HG03565 (cell line): ENCODE data around the gene ARHGEF12.

Source experiments
- ATAC-seq: cut with Tn5 transposase; IDR thresholded peaks from one replicate; pipeline ENCODE4 v1.9.1; 2021; ENCODE audit warnings: mild to moderate bottlenecking, moderate library complexity; ENCODE audit not compliant: unreplicated experiment

Gene ARHGEF12

GRCh38 chr11:120512739-120513435, 176.7 kb downstream of the ARHGEF12 start:
- ATAC-seq = no peak

GRCh38 chr11:120513436-120514315, 177.5 kb downstream of the ARHGEF12 start:
- ATAC-seq = no peak

- no peak for ATAC-seq
Observed at GRCh38 chr11:120514541-120515121, 178.4 kb downstream of the ARHGEF12 start.

- ATAC-seq = no peak
Observed at GRCh38 chr11:120515186-120515723, 179.0 kb downstream of the ARHGEF12 start.

- no peak for ATAC-seq
Observed at GRCh38 chr11:120516461-120517389, 180.5 kb downstream of the ARHGEF12 start.

GRCh38 chr11:120517390-120517761, 181.2 kb downstream of the ARHGEF12 start:
- ATAC-seq = no peak

GRCh38 chr11:120517801-120518291, 181.6 kb downstream of the ARHGEF12 start:
- ATAC-seq = no peak

GRCh38 chr11:120518356-120518755, 182.1 kb downstream of the ARHGEF12 start:
- no peak for ATAC-seq

- no peak for ATAC-seq
Observed at GRCh38 chr11:120519474-120519873, 183.3 kb downstream of the ARHGEF12 start.

- ATAC-seq = no peak
Observed at GRCh38 chr11:120520091-120520822, 184.0 kb downstream of the ARHGEF12 start.

- ATAC-seq = no peak
Observed at GRCh38 chr11:120521176-120521575, 185.0 kb downstream of the ARHGEF12 start.

GRCh38 chr11:120522021-120522420, 185.8 kb downstream of the ARHGEF12 start:
- ATAC-seq = no peak

- ATAC-seq = no peak
Observed at GRCh38 chr11:120522736-120523135, 186.5 kb downstream of the ARHGEF12 start.

GRCh38 chr11:120523196-120523595, 187.0 kb downstream of the ARHGEF12 start:
- no peak for ATAC-seq

GRCh38 chr11:120524536-120525085, 188.4 kb downstream of the ARHGEF12 start:
- no peak for ATAC-seq

GRCh38 chr11:120525261-120526171, 189.3 kb downstream of the ARHGEF12 start:
- ATAC-seq = no peak

GRCh38 chr11:120526241-120526640, 190.0 kb downstream of the ARHGEF12 start:
- no peak for ATAC-seq

- no peak for ATAC-seq
Observed at GRCh38 chr11:120527111-120527761, 191.0 kb downstream of the ARHGEF12 start.
